ENCODE results near the gene GP2.
"Not testable (repeated sequence)": the region's sequence is repeated elsewhere in the genome, so short reads cannot be mapped to it uniquely, and the experiment has no call there.

Gene GP2

GRCh38 chr16:20318437-20318836 lies 8.9 kb downstream of the GP2 start:
- FAIRE-seq (no peak), DNase-seq (ENCODE audit: insufficient read length, low spot score) (no peak)
- TF ChIP-seq TAF1 (IDR thresholded peaks at IDR 0.05; ENCODE audit: low read depth, low read length): no peak
- TF ChIP-seq POLR2A (IDR thresholded peaks at IDR 0.05; ENCODE audit: low read depth, low read length): no peak
- TF ChIP-seq PAX5 (IDR thresholded peaks at IDR 0.05; ENCODE audit: insufficient read depth, low read length, severe bottlenecking): no peak
- TF ChIP-seq POLR2AphosphoS5 (IDR thresholded peaks at IDR 0.05; ENCODE audit: low read depth, low read length): no peak
- TF ChIP-seq POU2F2 (IDR thresholded peaks at IDR 0.05; ENCODE audit: low read depth, low read length): no peak
- no peak for TF ChIP-seq SPI1 (IDR thresholded peaks at IDR 0.05; ENCODE audit: low read depth, low read length)

GRCh38 chr16:20318006-20318405 lies 9.3 kb downstream of the GP2 start:
- TF ChIP-seq PAX5 (IDR thresholded peaks at IDR 0.05; ENCODE audit: insufficient read depth, low read length, severe bottlenecking) (no peak), POU2F2 (IDR thresholded peaks at IDR 0.05; ENCODE audit: low read depth, low read length) (no peak), SPI1 (IDR thresholded peaks at IDR 0.05; ENCODE audit: low read depth, low read length) (no peak), TAF1 (IDR thresholded peaks at IDR 0.05; ENCODE audit: low read depth, low read length) (no peak), POLR2AphosphoS5 (IDR thresholded peaks at IDR 0.05; ENCODE audit: low read depth, low read length) (no peak), POLR2A (IDR thresholded peaks at IDR 0.05; ENCODE audit: low read depth, low read length) (no peak)
- FAIRE-seq: no peak
- DNase-seq (ENCODE audit: insufficient read length, low spot score): no peak

GRCh38 chr16:20317117-20317516 lies 10.2 kb downstream of the GP2 start:
- FAIRE-seq: no peak
- DNase-seq (ENCODE audit: insufficient read length, low spot score): no peak
- no peak for TF ChIP-seq PAX5 (IDR thresholded peaks at IDR 0.05; ENCODE audit: insufficient read depth, low read length, severe bottlenecking)
- TF ChIP-seq POU2F2 (IDR thresholded peaks at IDR 0.05; ENCODE audit: low read depth, low read length): no peak
- TF ChIP-seq POLR2AphosphoS5 (IDR thresholded peaks at IDR 0.05; ENCODE audit: low read depth, low read length): no peak
- no peak for TF ChIP-seq TAF1 (IDR thresholded peaks at IDR 0.05; ENCODE audit: low read depth, low read length)
- TF ChIP-seq POLR2A (IDR thresholded peaks at IDR 0.05; ENCODE audit: low read depth, low read length): no peak
- TF ChIP-seq SPI1 (IDR thresholded peaks at IDR 0.05; ENCODE audit: low read depth, low read length): no peak

- TF ChIP-seq POLR2A (IDR thresholded peaks at IDR 0.05; ENCODE audit: low read depth, low read length) (no peak), SPI1 (IDR thresholded peaks at IDR 0.05; ENCODE audit: low read depth, low read length) (no peak), POLR2AphosphoS5 (IDR thresholded peaks at IDR 0.05; ENCODE audit: low read depth, low read length) (no peak), TAF1 (IDR thresholded peaks at IDR 0.05; ENCODE audit: low read depth, low read length) (no peak), PAX5 (IDR thresholded peaks at IDR 0.05; ENCODE audit: insufficient read depth, low read length, severe bottlenecking) (no peak), POU2F2 (IDR thresholded peaks at IDR 0.05; ENCODE audit: low read depth, low read length) (no peak)
- FAIRE-seq (no peak), DNase-seq (ENCODE audit: insufficient read length, low spot score) (no peak)
Observed at GRCh38 chr16:20316715-20317114, 10.6 kb downstream of the GP2 start.

- FAIRE-seq: no peak
- TF ChIP-seq TAF1 (IDR thresholded peaks at IDR 0.05; ENCODE audit: low read depth, low read length): no peak
- no peak for TF ChIP-seq POU2F2 (IDR thresholded peaks at IDR 0.05; ENCODE audit: low read depth, low read length)
- DNase-seq (ENCODE audit: insufficient read length, low spot score): no peak
Observed at GRCh38 chr16:20315764-20316163, 11.5 kb downstream of the GP2 start.

GRCh38 chr16:20314575-20314974 lies 12.7 kb downstream of the GP2 start:
- FAIRE-seq (no peak), DNase-seq (ENCODE audit: insufficient read length, low spot score) (no peak)
- no peak for TF ChIP-seq POLR2A (IDR thresholded peaks at IDR 0.05; ENCODE audit: low read depth, low read length)
- no peak for TF ChIP-seq TAF1 (IDR thresholded peaks at IDR 0.05; ENCODE audit: low read depth, low read length)
- no peak for TF ChIP-seq PAX5 (IDR thresholded peaks at IDR 0.05; ENCODE audit: insufficient read depth, low read length, severe bottlenecking)
- TF ChIP-seq POLR2AphosphoS5 (IDR thresholded peaks at IDR 0.05; ENCODE audit: low read depth, low read length): no peak
- TF ChIP-seq SPI1 (IDR thresholded peaks at IDR 0.05; ENCODE audit: low read depth, low read length): no peak

GRCh38 chr16:20313741-20314140 lies 13.6 kb downstream of the GP2 start:
- no peak for TF ChIP-seq TAF1 (IDR thresholded peaks at IDR 0.05; ENCODE audit: low read depth, low read length)
- TF ChIP-seq POLR2AphosphoS5 (IDR thresholded peaks at IDR 0.05; ENCODE audit: low read depth, low read length): no peak
- no peak for TF ChIP-seq PAX5 (IDR thresholded peaks at IDR 0.05; ENCODE audit: insufficient read depth, low read length, severe bottlenecking)
- TF ChIP-seq POU2F2 (IDR thresholded peaks at IDR 0.05; ENCODE audit: low read depth, low read length): no peak
- TF ChIP-seq SPI1 (IDR thresholded peaks at IDR 0.05; ENCODE audit: low read depth, low read length): no peak
- TF ChIP-seq POLR2A (IDR thresholded peaks at IDR 0.05; ENCODE audit: low read depth, low read length): no peak
- FAIRE-seq (no peak), DNase-seq (ENCODE audit: insufficient read length, low spot score) (no peak)

- not testable (repeated sequence) for FAIRE-seq; DNase-seq (ENCODE audit: insufficient read length, low spot score)
Observed at GRCh38 chr16:20312536-20313095, 14.7 kb downstream of the GP2 start.

- DNase-seq (ENCODE audit: insufficient read length, low spot score) (no peak), FAIRE-seq (no peak)
Observed at GRCh38 chr16:20311548-20311947, 15.8 kb downstream of the GP2 start.

More at GRCh38 chr16:20311548-20311947, 15.8 kb downstream of the GP2 start:
- no peak for TF ChIP-seq POLR2A (IDR thresholded peaks at IDR 0.05; ENCODE audit: low read depth, low read length)
- TF ChIP-seq POLR2AphosphoS5 (IDR thresholded peaks at IDR 0.05; ENCODE audit: low read depth, low read length): no peak
- TF ChIP-seq PAX5 (IDR thresholded peaks at IDR 0.05; ENCODE audit: insufficient read depth, low read length, severe bottlenecking): no peak
- no peak for TF ChIP-seq SPI1 (IDR thresholded peaks at IDR 0.05; ENCODE audit: low read depth, low read length)
- no peak for TF ChIP-seq TAF1 (IDR thresholded peaks at IDR 0.05; ENCODE audit: low read depth, low read length)
- TF ChIP-seq POU2F2 (IDR thresholded peaks at IDR 0.05; ENCODE audit: low read depth, low read length): no peak
